C4-2B (cell line): Measurements from ENCODE around the gene KCNIP4.

Source experiments
- CTCF ChIP-seq: fragments of 450-650 bp; conservative IDR thresholded peaks from 2 replicates; pipeline ENCODE4 v1.5.1; 2017; ENCODE audit warnings: mild to moderate bottlenecking
- ZFX ChIP-seq: fragments of 450-650 bp; IDR thresholded peaks from 2 replicates; pipeline ENCODE4 v1.6.1; 2017

GRCh38 chr4:21469438-21470300, 478.9 kb downstream of the KCNIP4 start:
- TF ChIP-seq CTCF: peak; percentile 73
- no peak for TF ChIP-seq ZFX
